ENCODE results near the gene IL17A. TPM values are rescaled to one million over a fixed set of nuclear protein-coding genes. Genes with fewer than 3 reads are reported as not detected.
A peak's percentile ranks its signal among the peaks of the same experiment; 100 is the strongest.

The IL17A gene
- polyA plus RNA-seq, 4 donors: not detected

GRCh38 chr6:52210227-52210626, 24.1 kb downstream of the IL17A start:
- DNase-seq (ENCODE audit: low read depth in 4 of 4, low spot score in 2 of 4): no peak

DNA sequence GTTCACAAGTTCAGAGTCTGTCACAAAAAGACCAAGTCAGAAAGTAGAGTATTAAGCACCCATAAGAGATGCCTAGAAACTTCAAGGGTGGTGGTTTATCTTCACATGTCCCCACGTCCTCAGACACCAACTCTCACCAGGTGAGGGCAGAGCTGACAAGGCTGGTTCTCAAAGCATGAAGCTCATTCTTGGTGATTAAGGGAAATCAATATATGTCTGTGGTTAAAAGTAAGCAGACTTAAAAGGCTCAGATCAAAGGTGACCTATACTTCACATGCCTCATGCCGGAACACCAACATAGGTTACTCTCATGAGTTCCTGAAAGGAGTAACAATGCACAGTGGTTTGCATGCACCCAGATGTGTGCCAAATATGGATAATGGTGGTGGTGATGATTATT, 27.0 kb downstream of the IL17A start:
- DNase-seq (ENCODE audit: low read depth in 4 of 4, low spot score in 2 of 4): no peak

- no peak for DNase-seq (ENCODE audit: low read depth in 4 of 4, low spot score in 2 of 4)
These were observed 29.6 kb downstream of the IL17A start for GRCh38 chr6:52215787-52216186.

GRCh38 chr6:52216932-52217575, 30.9 kb downstream of the IL17A start:
- DNase-seq (ENCODE audit: low read depth in 4 of 4, low spot score in 2 of 4): no peak

GRCh38 chr6:52217761-52218160, 31.6 kb downstream of the IL17A start:
- DNase-seq (ENCODE audit: low read depth in 4 of 4, low spot score in 2 of 4): no peak

GRCh38 chr6:52221302-52221701, 35.1 kb downstream of the IL17A start:
- DNase-seq (ENCODE audit: low read depth in 4 of 4, low spot score in 2 of 4): no peak

GRCh38 chr6:52227495-52227894, 41.3 kb downstream of the IL17A start:
- DNase-seq (ENCODE audit: low read depth in 4 of 4, low spot score in 2 of 4): no peak

DNA sequence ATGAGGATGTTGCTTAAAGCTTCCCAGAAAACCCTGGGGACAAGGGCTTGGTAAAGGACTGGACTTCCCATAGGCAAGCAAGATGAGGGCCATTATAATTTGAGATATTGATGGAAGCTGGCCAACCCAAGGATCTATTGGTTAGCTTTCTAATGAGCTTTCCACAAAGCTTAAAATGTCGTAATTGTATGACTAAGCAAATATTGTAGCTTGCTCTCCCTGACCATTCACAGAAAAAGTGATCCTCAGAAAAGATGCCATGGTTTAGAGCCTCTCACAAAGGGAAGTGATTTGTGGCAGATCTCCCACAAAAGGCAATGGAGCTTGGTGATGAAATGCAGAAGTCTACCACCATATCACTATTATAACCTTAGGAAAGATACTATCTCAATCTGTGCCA, 44.5 kb downstream of the IL17A start:
- DNase-seq (ENCODE audit: low read depth in 4 of 4, low spot score in 2 of 4): no peak

- DNase-seq (ENCODE audit: low read depth in 4 of 4, low spot score in 2 of 4): no peak
These were observed 45.4 kb downstream of the IL17A start for GRCh38 chr6:52231406-52232127.

GRCh38 chr6:52233005-52233404, 46.8 kb downstream of the IL17A start:
- DNase-seq (ENCODE audit: low read depth in 4 of 4, low spot score in 2 of 4): no peak

DNA sequence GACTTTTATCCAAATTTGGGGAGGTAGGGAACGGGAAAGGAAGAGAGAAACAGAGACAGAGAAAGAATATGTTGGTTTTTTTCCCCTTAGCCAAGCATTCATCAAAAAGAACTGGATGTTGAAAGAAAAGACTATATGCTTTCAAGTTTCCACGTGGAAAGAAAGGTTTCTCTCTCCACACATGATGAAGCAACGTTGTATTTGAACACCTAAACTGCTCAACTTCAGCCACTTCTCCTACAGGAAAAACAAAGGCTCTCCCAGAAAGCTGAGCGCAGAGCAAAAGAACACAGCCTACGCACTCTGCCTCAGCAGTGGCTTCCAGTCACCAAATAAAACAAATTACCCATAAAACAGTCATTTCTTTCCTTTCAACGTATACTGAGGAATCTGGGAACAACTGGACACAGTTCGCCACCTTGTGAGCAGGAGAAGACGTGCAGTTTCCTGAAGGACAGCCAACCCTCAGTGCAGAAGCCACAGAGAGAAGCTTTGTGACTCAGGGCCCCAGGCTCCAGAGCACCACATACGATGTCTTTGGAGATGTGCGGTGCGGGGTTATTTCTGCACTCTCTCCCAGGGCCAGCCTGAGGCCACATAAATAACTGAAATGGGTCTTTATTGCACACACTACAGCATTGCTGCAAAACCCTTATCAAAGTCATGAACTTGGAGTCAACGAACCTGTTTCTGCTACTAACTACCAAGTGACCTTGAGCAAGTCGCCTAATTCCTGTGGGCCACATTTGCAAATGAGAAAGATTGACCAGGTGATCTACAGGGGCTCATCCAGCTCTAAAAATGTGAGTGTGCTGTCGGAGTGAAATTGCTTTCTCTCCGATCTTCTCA, 48.0 kb downstream of the IL17A start:
- DNase-seq (ENCODE audit: low read depth in 4 of 4, low spot score in 2 of 4): peak; percentile 53 to 83 (median 66)

Other genes starting within 250 kb of the IL17A start
- 10 to 100 TPM; 14.1 to 27.9 (median 23.7) TPM for gene PKHD1, start 98.8 kb upstream of the IL17A start, polyA plus RNA-seq (ENCODE audit: insufficient read length in 4 of 4)
- gene IL17F, start 58.1 kb downstream of the IL17A start, polyA plus RNA-seq (ENCODE audit: insufficient read length in 4 of 4): under 1 TPM in 3 of 4 donors, not detected in 1; 0.27 to 0.44 (median 0.30) TPM
- 100 to 1,000 TPM; 123 to 133 (median 131) TPM for gene MCM3, start 98.4 kb downstream of the IL17A start, polyA plus RNA-seq (ENCODE audit: insufficient read length in 4 of 4)
- 10 to 100 TPM; 19.9 to 31.4 (median 28.6) TPM for gene PAQR8, start 175.8 kb downstream of the IL17A start, polyA plus RNA-seq (ENCODE audit: insufficient read length in 4 of 4)
- gene EFHC1, start 234.0 kb downstream of the IL17A start, polyA plus RNA-seq (ENCODE audit: insufficient read length in 4 of 4): 10 to 100 TPM; 41.8 to 72.1 (median 55.4) TPM